ENCODE results near the gene ADAMTSL4.
"Not testable (repeated sequence)": the region's sequence is repeated elsewhere in the genome, so short reads cannot be mapped to it uniquely, and the experiment has no call there.

ADAMTSL4 gene

GRCh38 chr1:150579110-150579944, 30.1 kb downstream of the ADAMTSL4 start, which contains the start of gene MCL1:
Gene MCL1 (minus strand): TSS chr1:150579610. CDS start chr1:150579530, 80 bp downstream.
- DNase-seq (ENCODE audit: low read depth, low spot score): no peak
- Histone ChIP-seq H3K36me3 (ENCODE audit: insufficient read depth, low read length) (peaks cover 44% of the 10 kb centered on the region), H3K27ac (peak within 1 kb of the TSS; percentile 94), H3K9me3 (ENCODE audit: low read depth, low read length) (no peaks in the 10 kb centered on the region), H3K4me3 (peak within 1 kb of the TSS; percentile 89), H3K9ac (ENCODE audit: insufficient read length) (peak within 1 kb of the TSS; percentile 93)
- peak; percentile 99 for TF ChIP-seq POLR2AphosphoS5 (IDR thresholded peaks at IDR 0.05; ENCODE audit: borderline replicate concordance, low read depth, low read length)
- no peak for TF ChIP-seq FOXP2 (optimal IDR thresholded peaks at IDR 0.05; ENCODE audit: control extremely low read depth, extremely low read length, insufficient read depth)
- no peak for TF ChIP-seq EZH2 (IDR thresholded peaks at IDR 0.05)

- Histone ChIP-seq H3K4me3 (peak overlapping the region; percentile 89), H3K9me3 (ENCODE audit: low read depth, low read length) (no peaks in the 10 kb centered on the region), H3K36me3 (ENCODE audit: insufficient read depth, low read length) (peaks cover 36% of the 10 kb centered on the region), H3K9ac (ENCODE audit: insufficient read length) (peak overlapping the region; percentile 93), H3K27ac (peak overlapping the region; percentile 94)
- DNase-seq (ENCODE audit: low read depth, low spot score): no peak
- TF ChIP-seq EZH2 (IDR thresholded peaks at IDR 0.05) (no peak), POLR2AphosphoS5 (IDR thresholded peaks at IDR 0.05; ENCODE audit: borderline replicate concordance, low read depth, low read length) (no peak), FOXP2 (optimal IDR thresholded peaks at IDR 0.05; ENCODE audit: control extremely low read depth, extremely low read length, insufficient read depth) (no peak)
These were observed 30.9 kb downstream of the ADAMTSL4 start for GRCh38 chr1:150579945-150580642.

GRCh38 chr1:150580966-150581365, 31.8 kb downstream of the ADAMTSL4 start:
- peaks cover 28% of the 10 kb centered on the region for H3K36me3 ChIP-seq (ENCODE audit: insufficient read depth, low read length)
- DNase-seq (ENCODE audit: low read depth, low spot score); H3K27ac ChIP-seq; H3K9me3 ChIP-seq (ENCODE audit: low read depth, low read length); H3K9ac ChIP-seq (ENCODE audit: insufficient read length); H3K4me3 ChIP-seq: not testable (repeated sequence)

- peaks cover 23% of the 10 kb centered on the region for H3K36me3 ChIP-seq (ENCODE audit: insufficient read depth, low read length)
- not testable (repeated sequence) for H3K9ac ChIP-seq (ENCODE audit: insufficient read length); H3K27ac ChIP-seq; H3K4me3 ChIP-seq; DNase-seq (ENCODE audit: low read depth, low spot score); H3K9me3 ChIP-seq (ENCODE audit: low read depth, low read length)
These were observed 32.2 kb downstream of the ADAMTSL4 start for GRCh38 chr1:150581437-150581836.

GRCh38 chr1:150581962-150582361, 32.8 kb downstream of the ADAMTSL4 start:
- H3K4me3 ChIP-seq; H3K27ac ChIP-seq; H3K9me3 ChIP-seq (ENCODE audit: low read depth, low read length); DNase-seq (ENCODE audit: low read depth, low spot score); H3K9ac ChIP-seq (ENCODE audit: insufficient read length): not testable (repeated sequence)
- H3K36me3 ChIP-seq (ENCODE audit: insufficient read depth, low read length): peaks cover 18% of the 10 kb centered on the region

GRCh38 chr1:150582371-150582770, 33.2 kb downstream of the ADAMTSL4 start:
- TF ChIP-seq EZH2 (IDR thresholded peaks at IDR 0.05) (no peak), FOXP2 (optimal IDR thresholded peaks at IDR 0.05; ENCODE audit: control extremely low read depth, extremely low read length, insufficient read depth) (no peak), POLR2AphosphoS5 (IDR thresholded peaks at IDR 0.05; ENCODE audit: borderline replicate concordance, low read depth, low read length) (no peak)
- no peak for DNase-seq (ENCODE audit: low read depth, low spot score)
- 0 out of 2 replicates have a peak overlapping the region, but pooled peaks have one; percentile 46 for H3K27ac ChIP-seq
- no peaks in the 10 kb centered on the region for H3K9me3 ChIP-seq (ENCODE audit: low read depth, low read length)
- no peak overlapping the region for H3K4me3 ChIP-seq
- H3K36me3 ChIP-seq (ENCODE audit: insufficient read depth, low read length): peaks cover 14% of the 10 kb centered on the region
- no peak overlapping the region for H3K9ac ChIP-seq (ENCODE audit: insufficient read length)

- no peak overlapping the region for H3K27ac ChIP-seq
These were observed 47.1 kb downstream of the ADAMTSL4 start for GRCh38 chr1:150596095-150596892.

GRCh38 chr1:150596976-150597375, 47.8 kb downstream of the ADAMTSL4 start:
- Histone ChIP-seq H3K9me3 (ENCODE audit: low read depth, low read length) (no peaks in the 10 kb centered on the region), H3K27ac (no peak overlapping the region)

More at GRCh38 chr1:150596095-150596892, 47.1 kb downstream of the ADAMTSL4 start:
- TF ChIP-seq POLR2AphosphoS5 (IDR thresholded peaks at IDR 0.05; ENCODE audit: borderline replicate concordance, low read depth, low read length): no peak
- TF ChIP-seq EZH2 (IDR thresholded peaks at IDR 0.05): no peak
- no peak for TF ChIP-seq FOXP2 (optimal IDR thresholded peaks at IDR 0.05; ENCODE audit: control extremely low read depth, extremely low read length, insufficient read depth)
- Histone ChIP-seq H3K9me3 (ENCODE audit: low read depth, low read length) (no peaks in the 10 kb centered on the region), H3K36me3 (ENCODE audit: insufficient read depth, low read length) (no peaks in the 10 kb centered on the region), H3K9ac (ENCODE audit: insufficient read length) (no peak overlapping the region), H3K4me3 (no peak overlapping the region)
- DNase-seq (ENCODE audit: low read depth, low spot score): no peak

GRCh38 chr1:150598346-150598745, 49.1 kb downstream of the ADAMTSL4 start:
- not testable (repeated sequence) for H3K4me3 ChIP-seq; H3K27ac ChIP-seq; H3K9me3 ChIP-seq (ENCODE audit: low read depth, low read length); H3K36me3 ChIP-seq (ENCODE audit: insufficient read depth, low read length); DNase-seq (ENCODE audit: low read depth, low spot score); H3K9ac ChIP-seq (ENCODE audit: insufficient read length)

More at GRCh38 chr1:150596976-150597375, 47.8 kb downstream of the ADAMTSL4 start:
- Histone ChIP-seq H3K9ac (ENCODE audit: insufficient read length) (no peak overlapping the region), H3K4me3 (no peak overlapping the region), H3K36me3 (ENCODE audit: insufficient read depth, low read length) (no peaks in the 10 kb centered on the region)
- no peak for DNase-seq (ENCODE audit: low read depth, low spot score)
- TF ChIP-seq FOXP2 (optimal IDR thresholded peaks at IDR 0.05; ENCODE audit: control extremely low read depth, extremely low read length, insufficient read depth) (no peak), EZH2 (IDR thresholded peaks at IDR 0.05) (no peak), POLR2AphosphoS5 (IDR thresholded peaks at IDR 0.05; ENCODE audit: borderline replicate concordance, low read depth, low read length) (no peak)

Measured in SK-N-MC (cell line).